Measurements from ENCODE around the gene TNFRSF12A.
"Not testable (repeated sequence)": the region's sequence is repeated elsewhere in the genome, so short reads cannot be mapped to it uniquely, and the experiment has no call there.

Gene TNFRSF12A

DNA sequence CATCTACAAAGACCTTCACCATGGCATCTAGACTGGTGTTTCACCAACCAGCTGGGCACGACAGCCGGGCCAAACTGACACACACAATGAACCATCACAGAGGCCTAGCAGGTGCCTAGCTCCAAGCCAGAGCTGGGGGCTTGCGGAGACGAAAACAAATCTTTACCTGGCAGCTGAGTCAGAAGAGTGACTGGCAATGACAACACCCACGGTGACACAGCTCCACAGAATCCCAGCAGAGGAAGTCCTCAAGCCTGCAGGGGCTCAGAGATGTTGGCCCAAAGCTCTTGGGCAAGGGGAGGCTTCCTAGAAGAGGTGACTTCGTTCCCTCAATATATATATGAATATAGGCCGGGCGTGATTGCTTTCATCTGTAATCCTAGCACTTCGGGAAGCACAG is 31.3 kb downstream of the TNFRSF12A start:
- DNase-seq: no peak

DNA sequence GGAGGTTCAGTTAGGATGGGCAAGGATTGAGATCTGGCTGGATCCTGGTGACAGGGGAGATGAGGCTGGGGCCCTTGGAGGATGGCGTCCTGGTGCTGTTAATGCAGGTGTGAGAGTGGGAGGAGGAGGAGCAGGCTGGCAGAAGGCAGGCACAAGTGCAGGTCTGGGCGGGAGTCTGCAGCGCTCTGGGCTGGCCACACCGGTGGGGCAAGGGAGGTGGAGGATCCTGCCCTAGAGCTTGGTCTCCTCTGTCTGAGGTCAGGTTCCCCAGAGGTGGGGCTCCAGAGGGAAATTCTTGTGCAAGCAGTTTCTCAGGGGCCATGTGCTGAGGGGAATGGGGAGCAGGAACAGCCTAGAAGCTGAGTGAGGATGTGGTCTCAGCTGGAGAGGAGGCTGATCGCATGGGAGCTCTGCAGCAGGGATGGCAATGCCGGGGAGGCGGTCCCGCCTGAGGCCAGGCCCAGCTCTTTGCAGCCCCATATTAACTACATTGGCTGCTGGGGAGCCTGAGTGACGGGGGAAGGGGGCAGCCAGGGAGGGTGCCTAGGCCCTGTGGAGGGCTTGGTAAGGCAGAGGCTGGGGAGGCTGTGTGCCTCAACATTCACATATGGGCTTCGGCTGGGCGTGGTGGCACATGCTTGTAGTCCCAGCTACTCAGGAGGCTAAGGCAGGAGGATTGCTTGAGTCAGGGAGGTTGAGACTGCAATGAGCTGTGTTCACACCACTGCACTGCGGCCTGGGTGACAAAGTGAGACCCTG is 32.6 kb downstream of the TNFRSF12A start:
- DNase-seq: not testable (repeated sequence)

DNA sequence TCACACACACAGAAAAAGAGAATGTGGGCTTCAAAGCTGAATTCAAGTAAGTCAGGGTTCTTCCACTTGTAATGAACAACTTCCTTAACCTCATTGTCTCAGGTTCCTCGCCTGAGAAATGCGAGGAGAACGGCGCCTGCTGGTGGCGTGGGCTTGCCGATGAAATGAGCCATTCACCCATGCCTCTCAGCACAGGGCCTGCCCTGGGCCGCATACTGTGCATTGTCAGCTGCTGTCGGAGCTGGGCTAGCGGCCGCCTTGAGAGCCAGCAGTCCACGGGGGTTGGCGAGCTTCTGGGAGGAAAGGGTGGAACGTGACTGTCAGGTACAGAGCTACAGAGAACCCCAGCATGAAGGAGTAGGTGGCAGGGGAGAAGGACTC is 33.2 kb downstream of the TNFRSF12A start:
- not testable (repeated sequence) for DNase-seq

DNA sequence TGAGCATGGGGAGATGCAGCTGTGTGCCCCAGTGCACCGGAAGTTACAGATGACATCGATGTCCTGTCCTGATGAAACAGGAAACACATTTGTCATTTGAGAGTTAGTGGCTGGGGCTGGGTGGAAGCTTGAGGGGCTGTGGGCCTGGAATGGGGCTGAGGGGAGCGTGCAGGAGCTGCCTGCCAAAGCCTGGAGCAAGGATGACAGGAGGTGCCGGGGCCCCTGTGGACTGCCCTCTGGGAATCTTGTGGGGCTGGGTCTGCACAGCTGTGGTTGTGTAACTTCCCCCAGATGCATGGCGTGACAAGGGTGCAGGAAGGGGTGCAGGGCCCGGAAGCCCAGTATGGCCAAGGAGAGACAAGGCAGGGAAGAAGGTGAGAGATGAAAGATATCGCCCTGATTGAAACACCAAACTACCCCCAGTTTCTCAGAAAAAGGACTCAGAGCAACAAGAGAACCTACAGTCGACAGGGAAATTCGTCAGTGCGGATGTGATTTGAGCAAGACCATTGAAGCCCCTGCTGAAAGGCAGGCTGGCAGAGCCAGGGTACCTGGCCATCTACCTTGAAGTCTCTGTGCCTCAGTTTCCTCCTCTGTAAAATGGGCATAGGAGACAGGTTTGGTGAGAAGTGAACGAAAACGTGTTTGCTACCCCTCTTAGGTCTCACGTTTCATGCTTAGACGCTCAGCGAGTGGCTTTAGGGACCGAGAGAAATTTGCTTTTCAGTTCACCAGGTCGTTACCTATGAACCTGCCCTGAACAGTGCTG is 35.0 kb downstream of the TNFRSF12A start:
- DNase-seq: no peak

DNA sequence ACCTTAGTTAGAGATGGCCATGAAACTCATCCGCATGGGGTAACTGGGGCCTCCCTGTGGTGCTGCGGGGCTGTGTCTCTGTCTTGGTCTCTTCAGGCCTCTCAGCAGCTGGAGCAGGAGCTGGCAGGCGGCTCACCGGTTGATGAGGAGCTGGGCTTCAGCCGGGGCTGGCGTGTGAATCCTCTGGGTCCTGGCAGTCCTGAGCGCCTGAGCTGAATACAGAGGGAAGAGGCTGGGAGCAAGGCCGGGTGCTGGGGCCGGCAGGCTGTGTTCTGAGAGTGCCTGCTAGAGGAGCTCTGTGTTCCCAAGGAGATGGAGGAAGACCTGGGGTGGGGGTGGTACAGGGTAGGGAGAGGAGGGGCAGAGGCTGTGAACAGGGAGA is 35.6 kb downstream of the TNFRSF12A start:
- not testable (repeated sequence) for DNase-seq

DNA sequence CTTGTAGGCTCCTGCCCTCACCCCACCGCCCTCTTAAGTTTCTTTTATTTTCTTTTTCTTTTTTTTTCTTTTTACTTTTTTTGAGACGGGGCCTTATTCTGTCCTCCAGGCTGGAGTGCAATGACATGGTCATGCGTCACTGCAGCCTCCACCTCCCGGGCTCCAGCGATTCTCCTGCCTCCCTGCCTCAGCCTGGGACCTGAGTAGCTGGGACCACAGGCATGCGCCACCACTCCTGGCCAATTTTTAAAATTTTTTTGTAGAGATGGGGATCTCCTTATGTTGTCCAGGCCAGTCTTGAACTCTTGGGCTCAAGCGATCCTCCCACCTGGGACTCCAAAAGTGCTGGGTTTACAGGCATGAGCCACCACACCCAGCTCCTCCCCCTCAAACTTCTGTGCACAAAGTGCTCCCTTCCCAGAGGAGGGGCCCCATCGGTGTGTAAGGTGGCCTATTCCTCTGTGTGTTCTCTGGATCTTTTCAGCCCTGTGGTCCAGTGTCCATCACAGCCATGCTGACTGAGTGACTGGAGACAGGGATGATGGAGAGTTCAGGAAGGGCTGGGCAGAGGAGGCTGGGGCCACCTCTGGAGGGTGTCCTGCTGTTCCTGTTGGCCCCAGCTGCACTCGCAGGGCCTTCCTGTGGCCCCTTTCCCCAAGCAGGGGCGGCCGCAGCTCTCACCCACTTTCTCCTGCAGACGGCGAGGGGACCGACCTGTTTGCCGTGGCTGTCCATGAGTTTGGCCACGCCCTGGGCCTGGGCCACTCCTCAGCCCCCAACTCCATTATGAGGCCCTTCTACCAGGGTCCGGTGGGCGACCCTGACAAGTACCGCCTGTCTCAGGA is 36.4 kb downstream of the TNFRSF12A start:
- DNase-seq: no peak

DNA sequence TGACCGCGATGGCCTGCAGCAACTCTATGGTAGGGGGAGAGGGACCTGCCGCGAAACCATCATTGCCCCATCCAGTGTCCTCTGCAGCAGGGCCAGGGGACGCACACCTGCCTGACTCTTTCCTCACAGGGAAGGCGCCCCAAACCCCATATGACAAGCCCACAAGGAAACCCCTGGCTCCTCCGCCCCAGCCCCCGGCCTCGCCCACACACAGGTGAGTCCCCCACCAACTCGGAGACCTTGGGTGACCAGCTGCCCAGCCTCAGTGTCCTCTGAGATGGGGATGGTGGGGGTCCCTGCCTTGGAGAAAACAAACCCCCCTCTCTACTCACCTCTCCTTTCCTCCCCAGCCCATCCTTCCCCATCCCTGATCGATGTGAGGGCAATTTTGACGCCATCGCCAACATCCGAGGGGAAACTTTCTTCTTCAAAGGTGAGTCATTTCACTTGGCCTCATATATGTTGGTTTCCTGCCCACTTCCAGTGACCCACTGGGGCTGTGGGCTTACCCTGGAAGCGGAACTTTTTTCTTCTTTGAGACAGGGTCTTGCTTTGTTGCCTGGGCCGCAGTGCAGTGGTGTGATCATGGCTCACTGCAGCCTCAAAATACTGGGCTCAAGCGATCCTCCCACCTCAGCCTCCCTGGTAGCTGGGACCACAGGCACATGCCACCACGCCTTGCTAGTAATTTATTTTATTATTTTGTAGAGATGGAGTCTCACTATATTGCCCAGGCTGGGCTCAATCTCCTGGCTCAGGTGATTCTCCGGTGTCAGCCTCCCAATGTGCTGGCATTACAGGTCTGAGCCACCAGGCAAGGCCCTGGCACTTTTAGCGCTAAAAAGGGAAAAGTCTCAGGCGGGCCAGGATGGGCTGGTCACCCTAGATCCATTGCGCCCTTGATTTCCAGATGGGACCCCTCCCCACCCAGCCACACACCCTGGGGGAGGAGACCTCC is 37.3 kb downstream of the TNFRSF12A start:
- DNase-seq: no peak

DNA sequence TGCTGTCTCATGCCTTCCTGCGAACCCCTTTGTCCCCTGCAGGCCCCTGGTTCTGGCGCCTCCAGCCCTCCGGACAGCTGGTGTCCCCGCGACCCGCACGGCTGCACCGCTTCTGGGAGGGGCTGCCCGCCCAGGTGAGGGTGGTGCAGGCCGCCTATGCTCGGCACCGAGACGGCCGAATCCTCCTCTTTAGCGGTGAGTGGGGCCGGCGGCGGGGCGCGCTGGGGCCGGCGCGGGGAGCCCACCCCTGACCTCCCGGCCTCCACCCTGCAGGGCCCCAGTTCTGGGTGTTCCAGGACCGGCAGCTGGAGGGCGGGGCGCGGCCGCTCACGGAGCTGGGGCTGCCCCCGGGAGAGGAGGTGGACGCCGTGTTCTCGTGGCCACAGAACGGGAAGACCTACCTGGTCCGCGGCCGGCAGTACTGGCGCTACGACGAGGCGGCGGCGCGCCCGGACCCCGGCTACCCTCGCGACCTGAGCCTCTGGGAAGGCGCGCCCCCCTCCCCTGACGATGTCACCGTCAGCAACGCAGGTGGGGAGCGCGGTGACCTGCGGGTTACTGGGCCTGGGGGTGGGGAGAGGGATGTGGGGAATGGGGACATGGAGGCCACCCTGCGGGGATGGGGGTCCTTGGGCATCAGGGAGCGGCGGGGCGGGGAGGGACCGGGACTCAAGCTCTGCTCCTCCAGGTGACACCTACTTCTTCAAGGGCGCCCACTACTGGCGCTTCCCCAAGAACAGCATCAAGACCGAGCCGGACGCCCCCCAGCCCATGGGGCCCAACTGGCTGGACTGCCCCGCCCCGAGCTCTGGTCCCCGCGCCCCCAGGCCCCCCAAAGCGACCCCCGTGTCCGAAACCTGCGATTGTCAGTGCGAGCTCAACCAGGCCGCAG is 38.2 kb downstream of the TNFRSF12A start:
- DNase-seq: peak; percentile 64

DNA sequence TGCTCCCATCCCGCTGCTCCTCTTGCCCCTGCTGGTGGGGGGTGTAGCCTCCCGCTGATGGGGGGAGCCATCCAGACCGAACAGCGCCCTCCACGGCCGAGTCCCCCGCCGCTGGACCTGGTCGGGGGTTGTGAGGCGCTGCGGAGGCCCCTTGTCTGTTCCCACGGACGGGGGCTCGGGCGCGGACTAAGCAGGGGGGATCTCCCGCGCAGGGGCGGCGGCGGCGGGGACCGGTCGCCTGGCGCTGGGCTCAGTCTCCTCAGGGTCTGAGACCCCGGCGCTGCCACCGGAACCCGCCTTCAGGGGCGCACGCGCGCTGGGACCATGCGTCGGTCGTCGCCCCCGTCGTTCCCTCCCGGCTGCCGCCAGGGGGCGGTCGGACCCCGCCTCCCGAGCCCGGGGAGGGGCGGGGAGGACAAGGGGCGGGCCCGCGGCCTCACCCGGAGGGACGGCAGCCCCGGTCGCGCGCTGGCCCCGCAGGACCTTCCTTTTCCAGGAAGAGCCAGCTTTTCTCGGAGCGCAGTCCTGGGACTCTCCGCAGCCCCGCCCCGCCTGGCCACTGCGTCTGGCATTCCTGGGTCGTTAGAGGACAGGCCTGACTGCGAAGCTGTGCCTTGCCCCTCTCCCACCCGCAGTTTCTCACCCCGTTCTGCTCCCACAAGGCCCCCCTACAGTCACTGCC is 39.0 kb downstream of the TNFRSF12A start:
- peak; percentile 91 for DNase-seq

DNA sequence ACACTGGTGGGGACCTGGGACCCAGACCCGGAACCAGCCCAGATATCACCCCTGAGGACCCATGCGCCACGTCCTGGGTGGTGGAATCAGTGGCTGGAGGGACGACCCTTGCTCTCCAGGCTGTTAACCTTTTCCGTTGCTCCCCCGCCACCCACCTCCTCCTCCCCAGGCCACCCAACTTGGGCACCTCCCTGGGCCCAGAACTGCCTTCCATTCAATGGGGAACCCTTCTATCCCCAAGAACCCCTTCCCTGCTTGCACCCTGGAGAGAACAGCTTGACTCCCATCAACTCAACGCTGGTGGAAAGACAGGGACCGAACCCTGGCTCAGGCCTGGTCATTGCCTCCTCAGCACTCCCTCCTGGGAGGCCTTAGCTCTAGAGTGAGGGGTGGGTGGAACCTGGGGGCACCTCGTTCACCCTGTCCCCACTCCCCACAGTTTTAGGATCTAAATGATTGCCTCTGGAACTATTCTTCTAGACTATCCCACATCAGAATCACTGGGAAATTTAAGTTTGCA is 39.6 kb downstream of the TNFRSF12A start:
- no peak for DNase-seq

DNA sequence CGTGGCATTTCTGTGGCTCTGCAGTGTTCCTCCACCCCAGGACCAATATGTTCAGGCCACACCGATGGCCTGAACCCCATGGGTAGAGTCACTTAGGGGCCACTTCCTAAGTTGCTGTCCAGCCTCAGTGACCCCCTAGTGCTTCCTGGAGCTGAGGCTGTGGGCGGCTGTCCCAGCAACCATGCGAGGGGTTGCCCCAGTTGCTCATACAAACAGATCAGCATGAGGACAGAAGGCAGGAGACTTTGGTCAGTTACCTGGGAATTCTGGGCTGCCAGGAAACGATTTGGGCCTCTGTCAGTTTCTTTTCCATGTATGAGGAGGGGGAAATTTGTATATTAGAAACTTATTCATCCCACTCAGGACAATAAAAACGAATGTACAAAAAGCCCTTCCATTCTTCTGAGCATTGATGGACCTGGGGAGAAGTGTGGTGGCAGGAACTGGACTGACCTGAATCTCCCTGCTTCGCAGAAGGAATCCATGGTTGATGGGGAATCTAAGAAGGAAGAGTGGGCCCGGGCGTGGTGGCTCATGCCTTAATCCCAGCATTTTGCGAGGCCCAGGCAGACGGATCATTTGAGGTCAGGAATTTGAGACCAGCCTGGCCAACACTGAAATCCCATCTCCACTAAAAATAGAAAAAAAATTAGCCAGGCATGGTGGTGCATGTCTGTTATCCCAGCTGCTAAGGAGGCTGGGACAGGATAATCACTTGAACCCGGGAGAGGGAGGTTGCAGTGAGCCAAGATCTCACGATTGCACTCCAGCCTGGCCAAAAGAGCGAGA is 40.4 kb downstream of the TNFRSF12A start:
- DNase-seq: no peak

DNA sequence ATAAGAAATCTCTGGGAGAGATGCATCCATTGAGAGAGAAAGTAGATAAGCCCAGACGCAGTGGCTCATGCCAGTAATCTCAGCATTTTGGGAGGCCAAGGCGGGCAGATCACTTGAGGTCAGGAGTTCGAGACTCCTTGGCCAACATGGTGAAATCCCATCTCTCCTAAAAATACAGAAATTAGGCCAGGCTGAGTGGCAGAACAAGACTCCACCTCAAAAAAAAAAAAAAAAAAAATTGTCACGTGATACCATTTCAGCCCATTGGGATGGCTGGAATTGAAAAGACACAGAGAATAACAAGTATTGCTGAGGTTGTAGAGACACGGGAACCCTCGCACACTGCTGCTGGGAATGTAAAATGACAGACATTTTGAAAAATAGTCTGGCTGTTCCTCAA is 42.4 kb downstream of the TNFRSF12A start:
- DNase-seq: no peak

DNA sequence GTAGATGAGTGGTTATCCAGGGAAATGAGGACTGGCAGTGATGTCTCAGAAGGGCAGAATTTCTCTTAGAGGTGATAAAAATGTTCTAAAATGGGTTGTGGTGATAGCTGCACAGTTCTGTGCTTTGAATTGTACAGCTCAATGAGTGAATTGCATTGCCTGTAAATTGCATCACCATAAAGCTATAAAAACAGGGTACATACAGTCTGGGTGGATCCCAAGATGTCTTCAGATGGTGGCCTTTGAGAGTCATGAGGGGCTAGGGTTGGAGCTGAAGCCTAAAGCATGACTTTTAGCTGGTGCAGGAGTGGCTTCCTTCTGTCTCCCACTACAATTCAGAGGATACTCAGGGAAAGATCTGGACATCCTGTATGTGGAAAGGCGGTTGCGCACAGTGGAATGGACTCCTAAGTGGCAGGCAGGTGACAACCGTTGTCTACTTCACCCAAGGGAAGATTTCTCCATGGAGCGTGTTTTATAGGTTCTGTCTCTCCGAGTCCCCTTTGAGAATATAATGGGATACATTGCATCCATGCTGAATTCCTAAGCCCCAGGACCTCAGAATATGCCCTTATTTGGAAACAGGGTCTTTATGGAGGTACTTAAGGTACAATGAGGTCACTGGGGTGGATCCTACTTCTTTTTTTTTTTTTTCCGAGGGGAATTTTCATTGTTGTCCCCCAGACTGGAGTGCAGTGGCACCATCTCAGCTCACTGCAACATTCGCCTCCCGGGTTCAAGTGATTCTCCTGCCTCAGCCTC is 43.6 kb downstream of the TNFRSF12A start:
- DNase-seq: no peak

DNA sequence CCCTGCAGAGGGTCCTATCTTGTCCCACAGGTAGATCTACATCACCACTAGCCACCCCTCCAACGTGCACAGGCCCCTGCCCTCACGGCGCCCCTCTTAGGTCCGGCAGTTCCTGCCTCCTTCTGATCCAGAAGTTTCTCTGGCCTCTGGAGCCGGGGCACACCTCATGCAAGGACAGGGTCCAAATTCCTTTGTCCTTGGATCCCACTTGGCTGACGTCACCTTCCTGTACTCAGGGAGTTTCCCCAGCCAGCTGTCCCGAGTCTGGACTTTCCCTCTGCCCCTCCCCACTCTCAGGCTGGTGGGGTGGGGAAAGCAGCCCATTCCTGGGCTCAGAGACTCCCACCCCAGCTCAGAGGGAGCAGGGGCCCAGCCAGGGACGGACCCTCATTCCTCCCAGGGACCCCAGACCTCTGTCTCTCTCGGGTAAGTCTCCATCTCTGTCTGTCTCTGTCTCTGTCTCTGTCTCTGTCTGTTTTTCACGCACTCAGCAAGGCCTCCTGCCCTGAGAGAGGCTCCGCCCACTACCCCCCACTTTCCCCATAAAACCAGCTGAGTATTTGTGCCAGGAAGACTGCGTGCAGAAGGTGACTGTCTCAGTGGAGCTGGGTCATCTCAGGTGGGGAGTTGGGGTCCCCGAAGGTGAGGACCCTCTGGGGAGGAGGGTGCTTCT is 45.0 kb downstream of the TNFRSF12A start, which contains the start of gene IL32:
Gene IL32 (plus strand): TSS at position 572 of the 673 bp plus-strand sequence. CDS start 172 bp downstream, outside the sequence.
- DNase-seq: peak; percentile 86

DNA sequence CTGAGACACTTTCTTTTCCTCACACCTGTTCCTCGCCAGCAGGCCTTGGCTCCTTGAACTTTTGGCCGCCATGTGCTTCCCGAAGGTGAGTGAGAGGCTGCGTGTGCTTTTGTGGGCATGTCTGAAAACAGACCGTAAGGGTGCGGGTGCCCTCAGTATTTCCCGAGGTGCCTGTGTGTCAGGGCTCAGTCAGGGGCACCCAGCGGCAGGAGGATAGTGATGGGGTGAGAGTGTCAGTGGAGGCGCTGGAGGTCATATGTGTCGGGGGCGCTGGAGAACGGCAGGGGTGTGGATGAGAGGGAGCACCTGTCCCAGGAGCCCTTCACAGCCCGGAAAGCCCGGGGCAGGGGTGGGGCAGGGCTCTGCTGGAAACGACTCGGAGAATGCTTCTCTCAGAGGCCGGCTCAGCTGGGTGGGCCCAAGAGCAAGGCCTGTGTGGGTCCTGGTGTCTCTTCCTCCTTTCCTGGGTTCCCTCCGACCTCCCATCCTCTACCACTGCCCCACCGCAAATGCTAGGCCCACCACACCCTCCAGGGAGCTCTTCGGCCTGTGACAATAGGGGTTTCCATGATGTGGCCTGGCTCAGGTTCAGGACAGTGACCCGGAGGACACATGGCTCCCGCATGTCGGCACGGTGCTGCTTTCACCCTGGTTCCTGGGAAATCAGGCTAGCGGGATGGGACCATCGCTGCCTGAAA is 45.7 kb downstream of the TNFRSF12A start:
- peak; percentile 46 for DNase-seq

DNA sequence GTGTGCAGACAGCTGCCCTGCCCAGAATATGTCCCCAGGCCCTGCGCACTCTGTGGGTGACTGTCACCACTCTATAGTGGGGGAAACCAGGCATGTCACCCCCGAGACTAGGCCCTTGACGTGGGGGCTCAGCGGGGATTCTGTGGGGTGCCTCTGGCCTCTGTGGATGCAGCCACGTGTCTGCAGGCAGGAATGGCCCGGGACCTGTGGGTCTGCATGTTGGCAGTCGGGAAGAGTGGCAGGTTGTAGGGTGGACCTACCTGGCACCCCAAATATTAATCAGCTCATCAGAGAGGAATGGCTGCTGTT is 46.2 kb downstream of the TNFRSF12A start:
- DNase-seq: peak; percentile 41

DNA sequence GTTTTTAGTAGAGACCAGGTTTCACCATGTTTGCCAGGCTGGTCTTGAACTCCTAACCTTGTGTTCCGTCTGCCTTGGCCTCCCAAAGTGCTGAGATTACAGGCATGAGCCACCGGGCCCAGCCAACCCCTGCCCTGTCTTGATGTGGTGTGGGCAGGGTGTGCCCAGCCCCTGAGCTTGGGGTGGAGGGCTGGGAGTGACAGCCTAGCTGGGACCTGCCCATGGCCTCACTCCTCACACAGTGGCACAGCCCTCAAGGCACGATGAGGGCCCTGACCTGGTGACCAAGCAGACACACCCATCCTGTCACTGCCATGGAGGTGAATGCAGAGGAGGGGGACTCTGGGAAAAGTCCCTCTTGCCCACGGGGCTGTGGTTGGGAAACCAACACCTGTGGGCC is 48.3 kb downstream of the TNFRSF12A start:
- no peak for DNase-seq

All from stimulated activated CD4-positive, alpha-beta T cell treated with anti-CD3 and anti-CD28 coated beads, Interleukin-15, amount 100 ng/mL, for 24 hours (primary cell).